HepG2 (cell line): ENCODE results near the gene HSPA1A. TPM values are rescaled to one million over a fixed set of nuclear protein-coding genes. Genes with fewer than 3 reads are reported as not detected.

Source experiments
- ATF6 ChIP-seq: sonication (generic); formaldehyde crosslinking; conservative IDR thresholded peaks from 2 replicates; pipeline ENCODE4 v1.4.0; 2020; ENCODE audit warnings: missing genetic modification reagents
- DNMT3B ChIP-seq: conservative IDR thresholded peaks from 2 replicates; pipeline ENCODE4 v1.6.1; 2016; ENCODE audit warnings: missing biosample characterization, control low read depth
- GABPA ChIP-seq, 2 experiments: IDR thresholded peaks; 2 replicates each; pipeline ENCODE4 v1.6.1; 2011 to 2016; ENCODE audit warnings: low read depth in 2 of 2, low read length in 1 of 2, missing biosample characterization in 1 of 2, missing genetic modification characterization in 1 of 2
- KMT2B ChIP-seq: IDR thresholded peaks from 2 replicates; pipeline ENCODE4 v1.6.1; 2016; ENCODE audit warnings: missing genetic modification reagents, missing compliant biosample characterization
- MAFF ChIP-seq: IDR thresholded peaks from 2 replicates; pipeline ENCODE4 v1.6.1; 2011; ENCODE audit warnings: low read depth, low read length, improper control_type of control experiment
- NFAT5 ChIP-seq: sonication (generic); formaldehyde crosslinking; IDR thresholded peaks from 2 replicates; pipeline ENCODE4 v1.4.0; 2020; ENCODE audit warnings: missing genetic modification reagents
- NR2F1 ChIP-seq, 2 experiments: fragments of 450-650 bp in 1 of 2; formaldehyde crosslinking in 1 of 2; IDR thresholded peaks; 2 replicates each; pipeline versions ENCODE4 v1.5.0 to v1.6.1; 2016 to 2020; ENCODE audit warnings: mild to moderate bottlenecking in 1 of 2, missing compliant biosample characterization in 1 of 2, missing genetic modification reagents in 1 of 2, moderate library complexity in 1 of 2
- PREB ChIP-seq: sonication (generic); formaldehyde crosslinking; IDR thresholded peaks from 2 replicates; pipeline ENCODE4 v1.4.0; 2020; ENCODE audit warnings: missing genetic modification reagents
- SP2 ChIP-seq: sonication (generic); formaldehyde crosslinking; IDR thresholded peaks from 2 replicates; pipeline ENCODE4 v1.5.1; 2020; ENCODE audit warnings: mild to moderate bottlenecking, missing genetic modification reagents
- USF2 ChIP-seq, 2 experiments: sonication (generic) in 1 of 2; formaldehyde crosslinking in 1 of 2; IDR thresholded peaks; 2 replicates each; pipeline versions ENCODE4 v1.5.1 to v1.6.1; 2011 to 2020; ENCODE audit warnings: borderline replicate concordance in 1 of 2, low read depth in 1 of 2, low read length in 1 of 2, mild to moderate bottlenecking in 1 of 2, missing genetic modification reagents in 1 of 2, moderate library complexity in 1 of 2
- ZEB1 ChIP-seq: IDR thresholded peaks from 2 replicates; pipeline ENCODE4 v1.6.1; 2012; ENCODE audit warnings: mild to moderate bottlenecking, low read depth, inconsistent platforms; ENCODE audit not compliant: insufficient replicate concordance
- ZNF143 ChIP-seq: sonication (generic); formaldehyde crosslinking; IDR thresholded peaks from 2 replicates; pipeline ENCODE4 v1.4.0; 2020; ENCODE audit warnings: missing genetic modification reagents
- ZNF180 ChIP-seq: sonication (generic); formaldehyde crosslinking; IDR thresholded peaks from 2 replicates; pipeline ENCODE4 v1.4.0; 2020; ENCODE audit warnings: low read depth, missing genetic modification reagents, borderline replicate concordance
- ZNF558 ChIP-seq: sonication (generic); formaldehyde crosslinking; IDR thresholded peaks from 2 replicates; pipeline ENCODE4 v1.9.0; 2022; ENCODE audit warnings: mild to moderate bottlenecking, missing genetic modification reagents, borderline replicate concordance
- ZNF672 ChIP-seq: sonication (generic); formaldehyde crosslinking; IDR thresholded peaks from 2 replicates; pipeline ENCODE4 v1.8.1; 2022; ENCODE audit warnings: missing genetic modification reagents
- ZNF879 ChIP-seq: sonication (generic); formaldehyde crosslinking; IDR thresholded peaks from 2 replicates; pipeline ENCODE4 v1.8.1; 2023; ENCODE audit warnings: missing genetic modification reagents
- polyA plus RNA-seq, 8 experiments: library from polyadenylated mRNA; depleted of rRNA in 3 of 8; stranded (reverse) in 7 of 8; unstranded in 1 of 8; fragments of >200 nt; fragmentation: Illumina TruSeq in 4 of 8; extraction: Trizol in 4 of 8; gene quantifications; 2 replicates each; pipeline versions ENCODE4 v1.2.1 to v1.2.3, GENCODE V29; 2011 to 2016; ENCODE audit warnings: low read depth in 4 of 8, missing spikeins in 1 of 8, mixed read lengths in 1 of 8; ENCODE audit not compliant: insufficient read depth in 1 of 8
- total RNA-seq, 5 experiments: library from RNA; depleted of rRNA; stranded (reverse); fragments of >200 nt; fragmentation: Illumina TruSeq; extraction: Trizol; gene quantifications; 2 replicates each; pipeline ENCODE4 v1.2.3, GENCODE V29; 2016; ENCODE audit warnings: low read depth in 1 of 5

The HSPA1A gene
- total and polyA plus RNA-seq, 2 of the 13 experiments (the other 11 are each of a cell fraction or from before 2014, with no cell fraction given) = 44.5 to 85.0 TPM

- TF ChIP-seq NFAT5 (CRISPR knock-in tag) (no peak), ZNF672 (CRISPR knock-in tag) (no peak), ZNF558 (CRISPR knock-in tag) (peak; percentile 42; the same call in 1 of the 2 replicates), SP2 (no peak), DNMT3B (CRISPR knock-in tag) (no peak), NR2F1 (CRISPR knock-in tag; IDR thresholded peaks at IDR 0.05) (peak; percentile 95), MAFF (peak; percentile 26; the same call in 1 of the 2 replicates), ATF6 (CRISPR knock-in tag) (no peak), ZNF143 (peak; percentile 35; the same call in 1 of the 2 replicates), GABPA (IDR thresholded peaks at IDR 0.05; ENCODE audit: low read depth, low read length) (no peak), GABPA (CRISPR knock-in tag; IDR thresholded peaks at IDR 0.05; ENCODE audit: low read depth) (no peak), KMT2B (peak; percentile 40; the same call in 1 of the 2 replicates), ZEB1 (peak; percentile 51), USF2 (IDR thresholded peaks at IDR 0.05; ENCODE audit: low read depth, low read length) (peak; percentile 54), USF2 (CRISPR knock-in tag; IDR thresholded peaks at IDR 0.05; ENCODE audit: borderline replicate concordance) (0 out of 2 replicates have a peak, but pooled peaks have one; percentile 62), PREB (CRISPR knock-in tag) (no peak), ZNF879 (CRISPR knock-in tag) (no peak), ZNF180 (no peak)
Measured at GRCh38 chr6:31865205-31866118, 50.1 kb downstream of the HSPA1A start (continued).
